ENCODE measurements around the gene RPH3AL.

RPH3AL gene

GRCh38 chr17:330993-331701, 21.5 kb downstream of the RPH3AL start:
- ChIA-PET POLR2A (no interaction called here), CTCF (no interaction called here)
- no peak overlapping the region for H3K27ac ChIP-seq (ENCODE audit: extremely low read depth, low read depth, low read length)
- peaks cover 4% of the 10 kb centered on the region for H3K4me1 ChIP-seq (ENCODE audit: control insufficient read depth, insufficient read depth, low read length)
- H3K4me3 ChIP-seq (ENCODE audit: low read depth, low read length) = no peak overlapping the region
- H3K36me3 ChIP-seq (ENCODE audit: control insufficient read depth in 2 of 2, insufficient read depth in 1 of 2, low read length in 2 of 2) = no peaks in the 10 kb centered on the region
- no peaks in the 10 kb centered on the region for H3K9me3 ChIP-seq (ENCODE audit: control insufficient read depth, insufficient read depth, low read depth, low read length)
- TF ChIP-seq ZNF248 (tag by site-specific recombination; IDR thresholded peaks at IDR 0.05) (no peak), ZEB2 (tag by site-specific recombination; IDR thresholded peaks at IDR 0.05) (no peak), GLIS1 (tag by site-specific recombination; IDR thresholded peaks at IDR 0.05) (0 out of 2 replicates have a peak, but pooled peaks have one; percentile 22), ZNF596 (tag by site-specific recombination; IDR thresholded peaks at IDR 0.05) (no peak), KLF7 (tag by site-specific recombination; IDR thresholded peaks at IDR 0.05; ENCODE audit: borderline replicate concordance) (no peak), TRIM28 (IDR thresholded peaks at IDR 0.05; ENCODE audit: borderline replicate concordance, low read length) (no peak), ZFHX2 (tag by site-specific recombination; conservative IDR thresholded peaks at IDR 0.05) (peak; percentile 78), WT1 (tag by site-specific recombination; IDR thresholded peaks at IDR 0.05) (peak; percentile 77), OVOL3 (tag by site-specific recombination; IDR thresholded peaks at IDR 0.05) (no peak), ZNF292 (tag by site-specific recombination; IDR thresholded peaks at IDR 0.05; ENCODE audit: borderline replicate concordance, low read depth) (no peak), EGR2 (tag by site-specific recombination; IDR thresholded peaks at IDR 0.05; ENCODE audit: low read depth) (peak; percentile 83)

- no peak for TF ChIP-seq KLF16 (tag by site-specific recombination; IDR thresholded peaks at IDR 0.05)
- no peak for TF ChIP-seq ZNF184 (tag by site-specific recombination; IDR thresholded peaks at IDR 0.05)
- TF ChIP-seq SALL2 (tag by site-specific recombination; IDR thresholded peaks at IDR 0.05; ENCODE audit: borderline replicate concordance) = no peak
- no peak for TF ChIP-seq ZNF660 (tag by site-specific recombination; IDR thresholded peaks at IDR 0.05)
- no peak for TF ChIP-seq GLI2 (tag by site-specific recombination; IDR thresholded peaks at IDR 0.05; ENCODE audit: borderline replicate concordance, low read depth)
- TF ChIP-seq ZNF701 (tag by site-specific recombination; IDR thresholded peaks at IDR 0.05) = no peak
- TF ChIP-seq ZNF449 (tag by site-specific recombination; IDR thresholded peaks at IDR 0.05) = no peak
- TF ChIP-seq ZNF529 (tag by site-specific recombination; IDR thresholded peaks at IDR 0.05; ENCODE audit: insufficient replicate concordance) = no peak
- TF ChIP-seq ZNF18 (tag by site-specific recombination; IDR thresholded peaks at IDR 0.05) = no peak
- TF ChIP-seq ZNF324 (tag by site-specific recombination; IDR thresholded peaks at IDR 0.05) = no peak
- no peak for TF ChIP-seq ZNF274 (IDR thresholded peaks at IDR 0.05; ENCODE audit: low read length)
- TF ChIP-seq ZNF274 (tag by site-specific recombination; IDR thresholded peaks at IDR 0.05; ENCODE audit: borderline replicate concordance) = no peak
- TF ChIP-seq ZNF513 (tag by site-specific recombination; IDR thresholded peaks at IDR 0.05) = no peak
- no peak for TF ChIP-seq ZNF292 (tag by site-specific recombination; IDR thresholded peaks at IDR 0.05; ENCODE audit: borderline replicate concordance, low read depth)
- no peak for TF ChIP-seq ZNF664 (tag by site-specific recombination; IDR thresholded peaks at IDR 0.05)
- Histone ChIP-seq H3K4me3 (ENCODE audit: low read depth, low read length) (no peak overlapping the region), H3K27ac (ENCODE audit: extremely low read depth, low read depth, low read length) (no peak overlapping the region), H3K4me1 (ENCODE audit: control insufficient read depth, insufficient read depth, low read length) (no peaks in the 10 kb centered on the region), H3K36me3 (ENCODE audit: control insufficient read depth in 2 of 2, insufficient read depth in 1 of 2, low read length in 2 of 2) (no peaks in the 10 kb centered on the region), H3K9me3 (ENCODE audit: control insufficient read depth, insufficient read depth, low read depth, low read length) (no peaks in the 10 kb centered on the region)
- CTCF ChIA-PET = no interaction called here
- POLR2A ChIA-PET = no interaction called here
Measured at GRCh38 chr17:329784-330420, 22.7 kb downstream of the RPH3AL start.
